HG02623 (cell line): Measurements from ENCODE around the gene KCTD5.

ENCODE experiments used
- ATAC-seq: cut with Tn5 transposase; IDR thresholded peaks from one replicate; pipeline ENCODE4 v1.9.1; 2021; ENCODE audit warnings: moderate library complexity; ENCODE audit not compliant: unreplicated experiment

KCTD5 gene

GRCh38 chr16:2708955-2709587 is 26.7 kb downstream of the KCTD5 start:
- no peak for ATAC-seq

- ATAC-seq = no peak
Measured at GRCh38 chr16:2709588-2709984, 27.3 kb downstream of the KCTD5 start.

- ATAC-seq = no peak
Measured at GRCh38 chr16:2710021-2710710, 27.8 kb downstream of the KCTD5 start.

GRCh38 chr16:2710711-2711231 is 28.4 kb downstream of the KCTD5 start:
- no peak for ATAC-seq

GRCh38 chr16:2711370-2712062 is 29.2 kb downstream of the KCTD5 start:
- no peak for ATAC-seq

- no peak for ATAC-seq
Measured at GRCh38 chr16:2712063-2712441, 29.7 kb downstream of the KCTD5 start.

- no peak for ATAC-seq
Measured at GRCh38 chr16:2712546-2712945, 30.2 kb downstream of the KCTD5 start.

GRCh38 chr16:2713523-2713922 is 31.2 kb downstream of the KCTD5 start:
- ATAC-seq = no peak

GRCh38 chr16:2713985-2714774 is 31.9 kb downstream of the KCTD5 start:
- ATAC-seq = no peak

- no peak for ATAC-seq
Measured at GRCh38 chr16:2715064-2715463, 32.7 kb downstream of the KCTD5 start.

- ATAC-seq = no peak
Measured at GRCh38 chr16:2715519-2715918, 33.2 kb downstream of the KCTD5 start.

- no peak for ATAC-seq
Measured at GRCh38 chr16:2715966-2716885, 33.9 kb downstream of the KCTD5 start.

- ATAC-seq = no peak
Measured at GRCh38 chr16:2716948-2717347, 34.6 kb downstream of the KCTD5 start.

GRCh38 chr16:2717383-2718263 is 35.3 kb downstream of the KCTD5 start:
- ATAC-seq = no peak

GRCh38 chr16:2719328-2720063 is 37.2 kb downstream of the KCTD5 start:
- no peak for ATAC-seq

- no peak for ATAC-seq
Measured at GRCh38 chr16:2720064-2720457, 37.7 kb downstream of the KCTD5 start, which contains the start of gene PRSS27. PRSS27 (minus strand) TSS chr16:2720224; CDS start chr16:2720160, 64 bp downstream.

GRCh38 chr16:2720719-2721633 is 38.7 kb downstream of the KCTD5 start:
- peak; percentile 71 for ATAC-seq
